IPS DF 4.7 (cell line): ENCODE measurements around the gene DMD.
A peak's percentile ranks its signal among the peaks of the same experiment; 100 is the strongest.
"Not testable (repeated sequence)": the region's sequence is repeated elsewhere in the genome, so short reads cannot be mapped to it uniquely, and the experiment has no call there.

ENCODE experiments used
- DNase-seq: peaks from one replicate; pipeline ENCODE4 v3.0.0-alpha.2; 2013; ENCODE audit warnings: low spot score; ENCODE audit errors: extremely low read depth

Gene DMD

GRCh38 chrX:31459361-31459760 is 1752.0 kb downstream of the DMD start:
- DNase-seq: no peak

- DNase-seq: no peak
Observed at GRCh38 chrX:31449965-31450364, 1761.4 kb downstream of the DMD start.

- no peak for DNase-seq
Observed at GRCh38 chrX:31449081-31449480, 1762.3 kb downstream of the DMD start.

GRCh38 chrX:31445542-31445941 is 1765.8 kb downstream of the DMD start:
- DNase-seq: no peak

GRCh38 chrX:31443654-31444053 is 1767.7 kb downstream of the DMD start:
- DNase-seq: no peak

GRCh38 chrX:31440546-31440945 is 1770.8 kb downstream of the DMD start:
- no peak for DNase-seq

- no peak for DNase-seq
Observed at GRCh38 chrX:31436424-31436823, 1774.9 kb downstream of the DMD start.

GRCh38 chrX:31435592-31435991 is 1775.8 kb downstream of the DMD start:
- DNase-seq: peak; percentile 36

- no peak for DNase-seq
Observed at GRCh38 chrX:31433856-31434255, 1777.5 kb downstream of the DMD start.

- DNase-seq: no peak
Observed at GRCh38 chrX:31429915-31430314, 1781.4 kb downstream of the DMD start.

- no peak for DNase-seq
Observed at GRCh38 chrX:31423609-31424189, 1787.7 kb downstream of the DMD start.

- no peak for DNase-seq
Observed at GRCh38 chrX:31421441-31421840, 1789.9 kb downstream of the DMD start.

- DNase-seq: no peak
Observed at GRCh38 chrX:31420711-31421151, 1790.6 kb downstream of the DMD start.

- DNase-seq: no peak
Observed at GRCh38 chrX:31420302-31420701, 1791.0 kb downstream of the DMD start.

- no peak for DNase-seq
Observed at GRCh38 chrX:31397119-31397518, 1814.2 kb downstream of the DMD start.

GRCh38 chrX:31392513-31392912 is 1818.8 kb downstream of the DMD start:
- no peak for DNase-seq

GRCh38 chrX:31388946-31389345 is 1822.4 kb downstream of the DMD start:
- no peak for DNase-seq

GRCh38 chrX:31384471-31384870 is 1826.9 kb downstream of the DMD start:
- DNase-seq: no peak

GRCh38 chrX:31383991-31384390 is 1827.4 kb downstream of the DMD start:
- no peak for DNase-seq

- DNase-seq: not testable (repeated sequence)
Observed at GRCh38 chrX:31378973-31379372, 1832.4 kb downstream of the DMD start.

GRCh38 chrX:31377821-31378220 is 1833.5 kb downstream of the DMD start:
- not testable (repeated sequence) for DNase-seq

GRCh38 chrX:31376408-31377022 is 1834.8 kb downstream of the DMD start:
- DNase-seq: no peak

GRCh38 chrX:31374786-31375185 is 1836.6 kb downstream of the DMD start:
- no peak for DNase-seq
